NCI-H2196 (cell line): ENCODE data around the gene ABCG4.

Experiments
- DNase-seq: peaks from one replicate; lab custom pipeline; 2025; ENCODE audit not compliant: unreplicated experiment; lab: John Stamatoyannopoulos, UW

The ABCG4 gene

DNA sequence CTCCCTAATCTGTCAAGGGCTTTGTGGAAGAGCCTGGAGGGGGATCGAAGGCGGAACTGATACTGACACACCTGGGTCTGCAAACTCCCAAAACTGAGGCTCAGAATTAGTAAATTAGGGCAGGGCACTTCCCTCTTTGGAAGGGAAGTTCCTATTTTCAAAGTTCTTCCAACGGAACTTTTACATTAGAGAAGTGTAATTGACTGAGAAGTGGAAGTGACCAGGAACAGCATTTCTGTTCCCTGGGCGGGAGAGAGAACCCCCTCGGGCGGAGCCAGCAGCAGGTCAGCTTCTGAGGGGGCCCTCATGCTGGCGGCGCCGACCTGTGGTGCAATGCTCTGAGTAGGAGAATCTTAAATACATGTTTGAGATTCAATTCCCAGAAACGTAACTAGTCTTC lies 56.2 kb downstream of the ABCG4 start:
- DNase-seq, result no peak

DNA sequence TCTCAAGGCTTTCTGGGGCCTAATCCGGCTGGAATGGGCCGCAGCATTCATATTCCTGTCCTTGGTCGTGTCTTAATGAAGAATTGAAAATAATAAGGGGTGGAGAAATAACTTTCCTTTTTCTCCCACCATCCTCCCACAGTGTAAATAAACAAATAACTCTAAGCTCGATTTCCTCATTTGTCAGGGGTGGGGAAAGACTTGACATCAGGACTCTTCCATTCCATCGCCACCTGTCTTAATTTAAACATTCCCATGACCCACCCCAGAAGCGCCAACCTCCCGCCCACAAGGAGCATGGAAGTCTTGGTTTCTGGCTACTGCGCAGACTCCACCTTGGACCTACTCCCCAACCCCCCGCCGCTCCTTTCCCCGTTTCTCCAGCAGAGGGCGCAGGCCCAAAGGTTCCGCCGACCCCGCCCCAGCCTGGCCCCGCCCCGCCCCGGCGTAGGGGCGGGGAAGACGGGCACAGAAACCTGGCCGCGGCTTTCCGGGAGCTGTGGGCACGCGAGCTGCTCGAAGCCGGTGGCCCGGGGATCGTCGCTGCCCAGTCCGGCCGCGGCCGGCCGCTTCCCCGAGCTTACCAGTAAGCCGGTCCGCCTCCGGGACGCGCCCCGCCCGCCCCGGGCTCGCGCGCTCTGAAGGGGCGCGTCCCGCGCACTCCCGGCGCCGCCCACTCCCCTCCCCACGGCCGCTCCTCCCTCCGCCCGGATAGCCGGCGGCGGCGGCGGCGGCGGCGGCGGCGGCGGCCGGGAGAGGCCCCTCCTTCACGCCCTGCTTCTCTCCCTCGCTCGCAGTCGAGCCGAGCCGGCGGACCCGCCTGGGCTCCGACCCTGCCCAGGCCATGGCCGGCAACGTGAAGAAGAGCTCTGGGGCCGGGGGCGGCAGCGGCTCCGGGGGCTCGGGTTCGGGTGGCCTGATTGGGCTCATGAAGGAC lies 57.0 kb downstream of the ABCG4 start, which contains the start of gene CBL:
Gene CBL, plus strand, starts transcription at position 766 of the 937 bp plus-strand sequence. Its CDS starts 79 bp downstream, at position 845.
- peak; percentile 95 for DNase-seq

DNA sequence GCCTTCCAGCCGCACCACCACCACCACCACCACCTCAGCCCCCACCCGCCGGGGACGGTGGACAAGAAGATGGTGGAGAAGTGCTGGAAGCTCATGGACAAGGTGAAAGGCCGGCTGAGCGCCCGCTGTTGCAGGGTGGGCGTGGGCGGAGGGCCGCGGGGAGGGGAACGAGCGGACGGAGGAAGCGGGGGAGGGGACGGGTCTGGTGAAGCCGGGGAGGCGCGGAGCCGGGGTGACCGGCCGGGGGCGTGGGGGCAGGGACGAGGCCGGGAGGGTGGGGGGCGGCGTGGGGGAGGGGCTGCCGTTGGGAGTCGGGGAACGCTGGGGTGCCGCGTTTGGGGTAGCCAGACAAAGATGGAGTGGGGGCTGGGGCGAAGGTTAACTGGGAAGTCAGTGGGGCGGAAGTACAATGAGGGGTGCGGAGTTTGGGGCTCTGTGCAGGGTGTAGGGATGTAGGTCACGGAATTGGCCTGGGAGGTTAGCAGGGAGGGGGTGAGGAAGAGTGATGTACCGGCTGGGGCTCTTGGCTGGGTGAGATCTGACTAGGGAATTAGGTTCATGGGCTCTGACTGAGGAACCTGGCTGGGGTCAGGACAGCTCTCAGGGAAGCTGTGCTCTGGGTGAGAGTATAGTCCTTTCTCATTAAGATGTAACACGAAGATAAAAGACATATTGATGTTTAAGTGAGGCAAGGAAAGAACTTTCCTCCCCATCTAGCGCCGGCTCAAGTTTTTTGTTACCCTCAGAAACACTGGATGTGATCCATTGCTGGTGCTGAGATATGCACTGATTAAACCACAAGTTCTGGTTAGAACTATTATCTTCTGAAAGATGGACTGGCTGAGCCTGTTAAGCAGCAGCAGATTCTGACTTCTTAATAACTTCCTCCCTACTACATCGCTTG lies 57.9 kb downstream of the ABCG4 start:
- no peak for DNase-seq

DNA sequence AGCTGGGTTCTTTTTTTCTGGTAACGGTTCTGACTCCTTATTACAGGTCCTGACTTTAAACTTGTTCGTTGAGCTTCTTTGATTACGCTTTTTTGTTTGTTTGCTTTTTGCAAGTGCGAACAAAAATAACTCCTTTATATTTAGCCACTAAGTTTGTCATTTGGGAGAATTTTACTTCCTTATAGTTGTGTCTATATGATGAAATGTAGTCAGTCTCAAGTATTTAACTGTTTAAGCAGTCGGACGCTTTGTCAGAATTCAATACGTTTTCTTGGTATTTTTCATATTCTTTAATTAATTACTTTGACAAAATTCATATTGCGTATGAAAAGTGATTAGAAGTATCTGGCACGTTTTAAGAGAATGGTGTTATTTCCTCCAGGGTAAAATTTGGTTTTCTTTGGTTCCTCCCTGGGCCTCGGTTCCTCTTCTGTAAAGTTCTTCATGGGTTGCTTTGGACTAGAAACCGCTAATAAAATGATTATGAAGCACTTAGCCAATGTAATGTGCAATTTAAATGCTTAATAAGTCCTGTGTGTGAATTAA lies 58.6 kb downstream of the ABCG4 start:
- no peak for DNase-seq

DNA sequence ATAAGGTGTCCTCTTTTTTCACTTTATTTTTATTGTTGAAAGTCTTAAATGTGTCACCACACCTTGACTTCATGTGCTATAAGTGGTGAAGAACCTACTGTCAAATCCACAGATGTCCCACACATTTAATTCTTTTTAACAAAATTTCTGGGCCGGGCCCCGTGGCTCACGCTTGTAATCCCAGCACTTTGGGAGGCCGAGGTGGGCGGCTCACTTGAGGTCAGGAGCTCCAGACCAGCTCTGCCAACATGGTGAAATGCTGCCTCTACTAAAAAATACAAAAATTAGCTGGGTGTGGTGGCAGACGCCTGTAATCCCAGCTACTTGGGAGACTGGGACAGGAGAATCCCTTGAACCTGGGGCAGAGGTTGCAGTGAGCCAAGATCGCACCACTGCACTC lies 60.3 kb downstream of the ABCG4 start:
- no peak for DNase-seq

DNA sequence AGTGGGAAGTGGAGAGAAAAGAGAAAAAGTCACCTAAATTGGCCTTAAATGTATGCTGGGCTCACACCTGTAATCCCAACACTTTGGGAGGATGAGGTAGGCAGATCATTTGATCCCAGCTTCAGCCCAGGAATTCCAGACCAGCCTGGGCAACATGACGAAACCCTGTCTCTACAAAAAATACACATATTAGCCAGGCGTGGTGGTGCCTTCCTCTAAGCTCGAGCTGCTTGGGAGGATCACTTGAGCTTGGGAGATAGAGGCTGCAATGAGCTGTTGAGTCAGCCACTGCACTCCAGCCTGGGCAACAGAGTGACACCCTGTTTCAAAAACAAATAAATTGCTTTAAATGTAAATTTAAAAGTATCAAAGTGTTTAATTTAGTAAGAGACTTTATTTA lies 61.2 kb downstream of the ABCG4 start:
- no peak for DNase-seq
